GM23338 (cell line): ENCODE data around the gene MYO7B. TPM values are rescaled to one million over a fixed set of nuclear protein-coding genes. Genes with fewer than 3 reads are reported as not detected.

Experiments
- ATAC-seq: fragments of 200-7000 bp; cut with Tn5 transposase; 3 replicates; pipeline ENCODE4 v1.9.1; 2020
- DNase-seq: peaks from one replicate; pipeline ENCODE4 v3.0.0-alpha.2; 2015; ENCODE audit warnings: low spot score
- H2AFZ ChIP-seq: fragments of 200-600 bp; sonication (generic); 2 replicates; pipeline ENCODE4 v1.8.0; 2016; ENCODE audit warnings: antibody characterized with exemption, mild to moderate bottlenecking, moderate library complexity
- H3F3A ChIP-seq: fragments of 200-600 bp; sonication (generic); replicated peaks from 2 replicates; pipeline ENCODE4 v1.8.0; 2017; ENCODE audit warnings: antibody characterized with exemption, mixed run types, low read depth
- H3K27ac ChIP-seq: fragments of 200-600 bp; sonication (generic); 2 replicates; pipeline ENCODE4 v1.6.1; 2016; ENCODE audit warnings: low read depth
- H3K27me3 ChIP-seq: fragments of 200-600 bp; sonication (generic); 2 replicates; pipeline ENCODE4 v1.8.0; 2016; ENCODE audit warnings: mild to moderate bottlenecking, mixed run types, moderate library complexity; ENCODE audit not compliant: insufficient read depth
- H3K36me3 ChIP-seq: fragments of 200-600 bp; sonication (generic); 2 replicates; pipeline ENCODE4 v1.8.0; 2016; ENCODE audit warnings: mild to moderate bottlenecking; ENCODE audit not compliant: insufficient read depth
- H3K4me1 ChIP-seq: fragments of 200-600 bp; sonication (generic); 2 replicates; pipeline ENCODE4 v1.8.0; 2016; ENCODE audit warnings: mild to moderate bottlenecking, moderate library complexity; ENCODE audit not compliant: insufficient read depth
- H3K4me2 ChIP-seq: fragments of 200-600 bp; sonication (generic); 2 replicates; pipeline ENCODE4 v1.7.1; 2017; ENCODE audit warnings: mixed run types
- H3K4me3 ChIP-seq: fragments of 200-600 bp; sonication (generic); 2 replicates; pipeline ENCODE4 v1.6.1; 2016; ENCODE audit warnings: mixed run types
- H3K79me2 ChIP-seq: fragments of 200-600 bp; sonication (generic); replicated peaks from 2 replicates; pipeline ENCODE4 v1.8.0; 2017; ENCODE audit warnings: mild to moderate bottlenecking; ENCODE audit not compliant: insufficient read depth
- H3K9me2 ChIP-seq: fragments of 200-600 bp; sonication (generic); 2 replicates; pipeline ENCODE4 v1.8.0; 2017; ENCODE audit not compliant: insufficient read depth
- H4K20me1 ChIP-seq: fragments of 200-600 bp; sonication (generic); replicated peaks from 2 replicates; pipeline ENCODE4 v1.8.0; 2017; ENCODE audit warnings: mild to moderate bottlenecking; ENCODE audit not compliant: insufficient read depth
- H3K27ac Mint-ChIP-seq: 2 replicates; pipeline ENCODE4 v1.8.0; 2020; ENCODE audit warnings: inconsistent platforms, mild to moderate bottlenecking, moderate library complexity, mixed read lengths
- H3K27me3 Mint-ChIP-seq: 3 replicates; pipeline ENCODE4 v1.8.0; 2022; ENCODE audit warnings: low read depth, mild to moderate bottlenecking, moderate library complexity, mixed read lengths, inconsistent platforms; ENCODE audit not compliant: insufficient read depth, poor library complexity
- H3K36me3 Mint-ChIP-seq: 3 replicates; pipeline ENCODE4 v1.8.0; 2021; ENCODE audit warnings: low read depth, mild to moderate bottlenecking, inconsistent platforms, moderate library complexity, mixed read lengths
- H3K4me1 Mint-ChIP-seq: 3 replicates; pipeline ENCODE4 v1.8.0; 2020; ENCODE audit warnings: mild to moderate bottlenecking, inconsistent platforms, mixed read lengths
- H3K4me3 Mint-ChIP-seq: 3 replicates; pipeline ENCODE4 v1.8.0; 2021; ENCODE audit warnings: moderate library complexity, mild to moderate bottlenecking, inconsistent platforms, mixed read lengths
- H3K9me3 Mint-ChIP-seq: 3 replicates; pipeline ENCODE4 v1.8.0; 2020; ENCODE audit warnings: moderate library complexity, mild to moderate bottlenecking, inconsistent platforms, mixed read lengths
- EZH2 ChIP-seq: fragments of 200-600 bp; sonication (generic); IDR thresholded peaks from one replicate; pipeline ENCODE4 v1.8.0; 2017; ENCODE audit warnings: antibody characterized with exemption, mild to moderate bottlenecking, low read depth; ENCODE audit not compliant: unreplicated experiment
- EZH2phosphoT487 ChIP-seq: fragments of 200-600 bp; sonication (generic); IDR thresholded peaks from one replicate; pipeline ENCODE4 v1.8.1; 2018; ENCODE audit warnings: antibody characterized with exemption; ENCODE audit not compliant: unreplicated experiment
- JUNB ChIP-seq: IDR thresholded peaks from one replicate; pipeline ENCODE4 v1.6.1; 2016; ENCODE audit warnings: antibody characterized with exemption; ENCODE audit not compliant: unreplicated experiment
- POLR2AphosphoS5 ChIP-seq: IDR thresholded peaks from 2 replicates; pipeline ENCODE4 v1.6.1; 2016; ENCODE audit warnings: antibody characterized with exemption, low read depth
- STAT1 ChIP-seq: IDR thresholded peaks from one replicate; pipeline ENCODE4 v1.6.1; 2016; ENCODE audit warnings: antibody characterized with exemption; ENCODE audit not compliant: unreplicated experiment
- ZNF331 ChIP-seq: fragments of 250-450 bp; sonication (Bioruptor Pico); IDR thresholded peaks from 2 replicates; pipeline ENCODE4 v1.5.0; 2020; ENCODE audit warnings: low read depth, mild to moderate bottlenecking, moderate library complexity
- polyA plus RNA-seq: library from polyadenylated mRNA; unstranded; fragments of >200 nt; fragmentation: Nextera tagmentation; extraction: Ambion mirVana; gene quantifications from 2 replicates; pipeline ENCODE4 v1.2.1, GENCODE V29; 2016
- total RNA-seq: library from RNA; depleted of rRNA; stranded (reverse); fragments of >200 nt; shearing (Covaris generic); gene quantifications from 2 replicates; pipeline ENCODE4 v1.2.3, GENCODE V29; 2014
- TF ChIP-seq, protein P1 (sequence below): IDR thresholded peaks from 2 replicates; pipeline ENCODE4 v1.6.1; 2016; ENCODE audit warnings: antibody characterized with exemption
- TF ChIP-seq, protein P2 (sequence below): IDR thresholded peaks from one replicate; pipeline ENCODE4 v1.6.1; 2018; ENCODE audit warnings: antibody characterized with exemption; ENCODE audit not compliant: unreplicated experiment
- TF ChIP-seq, protein P3 (sequence below), 2 experiments: fragments of 200-600 bp in 1 of 2; sonication (generic) in 1 of 2; conservative IDR thresholded peaks; 2 replicates each; pipeline versions ENCODE4 v1.5.1 to v1.6.1; 2016 to 2017; ENCODE audit warnings: antibody characterized with exemption in 2 of 2, low read depth in 2 of 2, mild to moderate bottlenecking in 2 of 2, moderate library complexity in 1 of 2

The MYO7B gene
- total and polyA plus RNA-seq, 2 experiments from 2014 or later = not detected

DNA sequence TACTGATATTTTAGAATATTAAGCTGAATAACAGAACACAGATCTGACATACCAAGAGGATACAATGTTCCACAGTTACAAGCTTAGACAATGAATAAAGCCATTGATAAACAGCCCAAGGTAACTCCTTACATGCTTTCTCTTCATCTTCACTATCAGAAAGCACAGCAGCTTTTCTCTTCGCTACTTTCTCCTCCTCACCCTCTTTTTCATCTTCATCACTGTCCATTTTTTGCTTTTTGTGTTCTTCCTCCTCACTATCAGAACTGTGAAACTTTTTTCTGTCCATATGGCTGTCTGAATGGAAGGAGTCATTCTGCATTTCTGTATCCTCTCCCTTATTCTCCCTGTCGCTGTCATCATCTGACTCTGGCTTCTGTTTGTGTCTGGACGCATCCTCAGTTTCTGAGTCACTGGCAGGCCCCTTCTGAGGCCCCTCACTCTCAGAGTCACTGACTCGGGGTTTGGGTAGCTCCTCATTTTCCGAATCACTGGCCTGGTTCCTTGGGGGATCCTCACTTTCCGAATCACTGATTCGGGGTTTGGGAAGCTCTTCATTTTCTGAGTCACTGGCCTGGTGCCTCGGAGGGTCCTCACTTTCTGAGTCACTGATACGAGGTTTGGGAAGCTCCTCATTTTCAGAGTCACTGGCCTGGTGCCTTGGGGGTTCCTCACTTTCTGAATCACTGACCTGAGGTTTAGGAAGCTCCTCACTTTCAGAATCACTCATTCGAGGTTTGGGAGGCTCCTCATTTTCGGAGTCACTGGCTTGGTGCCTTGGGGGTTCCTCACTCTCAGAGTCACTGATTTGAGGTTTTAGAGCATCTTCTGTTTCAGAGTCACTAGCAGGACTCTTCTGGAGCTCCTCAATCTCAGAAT, 30.7 kb upstream of the MYO7B start:
- no peaks in the 10 kb centered on the region; the same call in 2 of the 3 replicates for H3K9me3 Mint-ChIP-seq
- H3K36me3 ChIP-seq = peaks cover 52% of the 10 kb centered on the region
- no peak overlapping the region for H3K4me2 ChIP-seq
- no peak for DNase-seq
- H3K9me2 ChIP-seq = no peaks in the 10 kb centered on the region
- 0 out of 2 replicates have a peak, but pooled peaks cover 4% of the 10 kb centered on the region for H3F3A ChIP-seq
- no peaks in the 10 kb centered on the region for H3K27me3 ChIP-seq
- H3K4me3 Mint-ChIP-seq = no peak overlapping the region
- no peak for ATAC-seq
- peaks cover 48% of the 10 kb centered on the region for H3K79me2 ChIP-seq
- peaks cover 57% of the 10 kb centered on the region for H3K36me3 Mint-ChIP-seq
- H3K4me3 ChIP-seq = no peak overlapping the region
- H4K20me1 ChIP-seq = peaks cover 45% of the 10 kb centered on the region
- H3K27me3 Mint-ChIP-seq = no peaks in the 10 kb centered on the region
- H3K4me1 ChIP-seq = 0 out of 2 replicates have a peak, but pooled peaks cover 8% of the 10 kb centered on the region
- no peak for TF ChIP-seq EZH2phosphoT487
- TF ChIP-seq ZNF331 = no peak
- TF ChIP-seq STAT1 = no peak
- TF ChIP-seq JUNB = no peak
- no peak for TF ChIP-seq EZH2
- TF ChIP-seq POLR2AphosphoS5 = no peak
- TF ChIP-seq, protein P1, sequence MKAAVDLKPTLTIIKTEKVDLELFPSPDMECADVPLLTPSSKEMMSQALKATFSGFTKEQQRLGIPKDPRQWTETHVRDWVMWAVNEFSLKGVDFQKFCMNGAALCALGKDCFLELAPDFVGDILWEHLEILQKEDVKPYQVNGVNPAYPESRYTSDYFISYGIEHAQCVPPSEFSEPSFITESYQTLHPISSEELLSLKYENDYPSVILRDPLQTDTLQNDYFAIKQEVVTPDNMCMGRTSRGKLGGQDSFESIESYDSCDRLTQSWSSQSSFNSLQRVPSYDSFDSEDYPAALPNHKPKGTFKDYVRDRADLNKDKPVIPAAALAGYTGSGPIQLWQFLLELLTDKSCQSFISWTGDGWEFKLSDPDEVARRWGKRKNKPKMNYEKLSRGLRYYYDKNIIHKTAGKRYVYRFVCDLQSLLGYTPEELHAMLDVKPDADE = no peak
- TF ChIP-seq, protein P2, sequence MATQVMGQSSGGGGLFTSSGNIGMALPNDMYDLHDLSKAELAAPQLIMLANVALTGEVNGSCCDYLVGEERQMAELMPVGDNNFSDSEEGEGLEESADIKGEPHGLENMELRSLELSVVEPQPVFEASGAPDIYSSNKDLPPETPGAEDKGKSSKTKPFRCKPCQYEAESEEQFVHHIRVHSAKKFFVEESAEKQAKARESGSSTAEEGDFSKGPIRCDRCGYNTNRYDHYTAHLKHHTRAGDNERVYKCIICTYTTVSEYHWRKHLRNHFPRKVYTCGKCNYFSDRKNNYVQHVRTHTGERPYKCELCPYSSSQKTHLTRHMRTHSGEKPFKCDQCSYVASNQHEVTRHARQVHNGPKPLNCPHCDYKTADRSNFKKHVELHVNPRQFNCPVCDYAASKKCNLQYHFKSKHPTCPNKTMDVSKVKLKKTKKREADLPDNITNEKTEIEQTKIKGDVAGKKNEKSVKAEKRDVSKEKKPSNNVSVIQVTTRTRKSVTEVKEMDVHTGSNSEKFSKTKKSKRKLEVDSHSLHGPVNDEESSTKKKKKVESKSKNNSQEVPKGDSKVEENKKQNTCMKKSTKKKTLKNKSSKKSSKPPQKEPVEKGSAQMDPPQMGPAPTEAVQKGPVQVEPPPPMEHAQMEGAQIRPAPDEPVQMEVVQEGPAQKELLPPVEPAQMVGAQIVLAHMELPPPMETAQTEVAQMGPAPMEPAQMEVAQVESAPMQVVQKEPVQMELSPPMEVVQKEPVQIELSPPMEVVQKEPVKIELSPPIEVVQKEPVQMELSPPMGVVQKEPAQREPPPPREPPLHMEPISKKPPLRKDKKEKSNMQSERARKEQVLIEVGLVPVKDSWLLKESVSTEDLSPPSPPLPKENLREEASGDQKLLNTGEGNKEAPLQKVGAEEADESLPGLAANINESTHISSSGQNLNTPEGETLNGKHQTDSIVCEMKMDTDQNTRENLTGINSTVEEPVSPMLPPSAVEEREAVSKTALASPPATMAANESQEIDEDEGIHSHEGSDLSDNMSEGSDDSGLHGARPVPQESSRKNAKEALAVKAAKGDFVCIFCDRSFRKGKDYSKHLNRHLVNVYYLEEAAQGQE = no peak
- no peak overlapping the region for H3K27ac Mint-ChIP-seq
- peaks cover 5% of the 10 kb centered on the region; the same call in 2 of the 3 replicates for H3K4me1 Mint-ChIP-seq
- no peak overlapping the region for H3K27ac ChIP-seq
- H2AFZ ChIP-seq = no peak overlapping the region

DNA sequence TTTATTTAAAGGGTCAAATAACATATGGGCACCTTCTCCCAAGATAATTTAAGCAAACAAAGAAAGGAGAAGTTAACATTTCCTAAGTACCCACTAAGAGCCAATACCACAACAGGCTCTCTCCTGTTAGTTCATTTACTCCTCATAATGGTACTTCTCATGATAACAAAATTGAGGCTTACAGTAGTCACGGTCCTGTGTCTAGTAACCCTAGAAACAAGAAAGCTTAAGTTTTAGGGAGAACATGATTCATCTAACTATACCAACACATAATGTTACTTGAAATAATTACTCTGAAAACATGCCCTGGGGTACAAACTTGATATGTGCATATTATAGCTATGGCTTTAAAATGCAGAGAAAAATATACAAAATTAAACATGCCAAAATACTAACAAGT, 29.0 kb upstream of the MYO7B start:
- H3K4me1 Mint-ChIP-seq = peaks cover 5% of the 10 kb centered on the region; the same call in 2 of the 3 replicates
- H3K36me3 Mint-ChIP-seq = peaks cover 42% of the 10 kb centered on the region
- no peaks in the 10 kb centered on the region; the same call in 2 of the 3 replicates for H3K9me3 Mint-ChIP-seq
- no peaks in the 10 kb centered on the region for H3K27me3 ChIP-seq
- H3K4me3 Mint-ChIP-seq = no peak overlapping the region
- DNase-seq (no peak), ATAC-seq (no peak)
- no peak overlapping the region for H3K27ac ChIP-seq
- H3K4me2 ChIP-seq = no peak overlapping the region
- H3K27me3 Mint-ChIP-seq = no peaks in the 10 kb centered on the region
- peaks cover 65% of the 10 kb centered on the region for H3K79me2 ChIP-seq
- H3K4me1 ChIP-seq = 0 out of 2 replicates have a peak, but pooled peaks cover 8% of the 10 kb centered on the region
- H3F3A ChIP-seq = 0 out of 2 replicates have a peak, but pooled peaks cover 4% of the 10 kb centered on the region
- H3K36me3 ChIP-seq = peaks cover 39% of the 10 kb centered on the region
- H3K27ac Mint-ChIP-seq = no peak overlapping the region
- H3K4me3 ChIP-seq = no peak overlapping the region
- peaks cover 62% of the 10 kb centered on the region for H4K20me1 ChIP-seq
- H3K9me2 ChIP-seq = no peaks in the 10 kb centered on the region
- H2AFZ ChIP-seq = no peak overlapping the region
- TF ChIP-seq POLR2AphosphoS5 (no peak), ZNF331 (no peak)
- TF ChIP-seq, protein P3, sequence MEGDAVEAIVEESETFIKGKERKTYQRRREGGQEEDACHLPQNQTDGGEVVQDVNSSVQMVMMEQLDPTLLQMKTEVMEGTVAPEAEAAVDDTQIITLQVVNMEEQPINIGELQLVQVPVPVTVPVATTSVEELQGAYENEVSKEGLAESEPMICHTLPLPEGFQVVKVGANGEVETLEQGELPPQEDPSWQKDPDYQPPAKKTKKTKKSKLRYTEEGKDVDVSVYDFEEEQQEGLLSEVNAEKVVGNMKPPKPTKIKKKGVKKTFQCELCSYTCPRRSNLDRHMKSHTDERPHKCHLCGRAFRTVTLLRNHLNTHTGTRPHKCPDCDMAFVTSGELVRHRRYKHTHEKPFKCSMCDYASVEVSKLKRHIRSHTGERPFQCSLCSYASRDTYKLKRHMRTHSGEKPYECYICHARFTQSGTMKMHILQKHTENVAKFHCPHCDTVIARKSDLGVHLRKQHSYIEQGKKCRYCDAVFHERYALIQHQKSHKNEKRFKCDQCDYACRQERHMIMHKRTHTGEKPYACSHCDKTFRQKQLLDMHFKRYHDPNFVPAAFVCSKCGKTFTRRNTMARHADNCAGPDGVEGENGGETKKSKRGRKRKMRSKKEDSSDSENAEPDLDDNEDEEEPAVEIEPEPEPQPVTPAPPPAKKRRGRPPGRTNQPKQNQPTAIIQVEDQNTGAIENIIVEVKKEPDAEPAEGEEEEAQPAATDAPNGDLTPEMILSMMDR (conservative IDR thresholded peaks at IDR 0.05; ENCODE audit: low read depth in 2 of 2) = no peak
- TF ChIP-seq, protein P1 = no peak
